GM19239 (cell line): ENCODE results near the gene ADCY4.
A peak's percentile ranks its signal among the peaks of the same experiment; 100 is the strongest.

Experiments
- DNase-seq: peaks from one replicate; pipeline ENCODE4 v3.0.0; 2011; ENCODE audit warnings: low spot score; ENCODE audit not compliant: insufficient read length
- FAIRE-seq: peaks from 2 replicates; lab custom pipeline; 2011; peaks lifted over from hg19 to GRCh38; lab: Jason Lieb, UNC

Gene ADCY4

DNA sequence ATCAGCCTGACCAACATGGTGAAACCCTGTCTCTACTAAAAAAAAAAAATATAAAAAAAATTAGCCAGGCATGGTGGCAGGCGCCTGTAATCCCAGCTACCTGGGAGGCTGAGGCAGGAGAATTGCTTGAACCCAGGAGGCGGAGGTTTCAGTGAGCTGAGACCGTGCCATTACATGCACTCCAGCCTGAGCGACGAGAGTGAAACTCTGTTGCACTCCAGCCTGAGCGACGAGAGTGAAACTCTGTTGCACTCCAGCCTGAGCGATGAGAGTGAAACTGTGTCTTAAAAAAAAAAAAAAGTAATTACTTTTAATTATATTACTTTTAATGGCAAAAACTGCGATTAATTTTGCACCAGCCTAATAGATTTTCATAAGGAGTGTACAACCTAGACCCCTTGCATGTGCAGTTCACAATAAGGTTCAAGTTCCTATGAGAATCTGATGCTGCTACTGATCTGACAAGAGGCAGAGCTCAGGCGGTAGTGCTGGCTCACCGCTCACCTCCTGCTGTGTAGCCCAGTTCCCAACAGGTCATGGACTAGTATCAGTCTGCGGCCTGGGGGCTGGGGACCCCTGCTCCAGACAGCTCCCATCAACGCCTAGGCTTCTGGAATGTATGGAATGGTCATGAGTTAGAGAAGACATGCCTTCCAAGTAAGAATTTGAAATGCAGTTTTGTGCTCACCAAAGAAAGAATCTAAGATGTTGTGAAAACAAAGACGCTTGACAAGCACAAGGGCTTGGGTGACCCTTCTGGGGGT, 13.5 kb downstream of the ADCY4 start:
- FAIRE-seq (no peak), DNase-seq (no peak)

DNA sequence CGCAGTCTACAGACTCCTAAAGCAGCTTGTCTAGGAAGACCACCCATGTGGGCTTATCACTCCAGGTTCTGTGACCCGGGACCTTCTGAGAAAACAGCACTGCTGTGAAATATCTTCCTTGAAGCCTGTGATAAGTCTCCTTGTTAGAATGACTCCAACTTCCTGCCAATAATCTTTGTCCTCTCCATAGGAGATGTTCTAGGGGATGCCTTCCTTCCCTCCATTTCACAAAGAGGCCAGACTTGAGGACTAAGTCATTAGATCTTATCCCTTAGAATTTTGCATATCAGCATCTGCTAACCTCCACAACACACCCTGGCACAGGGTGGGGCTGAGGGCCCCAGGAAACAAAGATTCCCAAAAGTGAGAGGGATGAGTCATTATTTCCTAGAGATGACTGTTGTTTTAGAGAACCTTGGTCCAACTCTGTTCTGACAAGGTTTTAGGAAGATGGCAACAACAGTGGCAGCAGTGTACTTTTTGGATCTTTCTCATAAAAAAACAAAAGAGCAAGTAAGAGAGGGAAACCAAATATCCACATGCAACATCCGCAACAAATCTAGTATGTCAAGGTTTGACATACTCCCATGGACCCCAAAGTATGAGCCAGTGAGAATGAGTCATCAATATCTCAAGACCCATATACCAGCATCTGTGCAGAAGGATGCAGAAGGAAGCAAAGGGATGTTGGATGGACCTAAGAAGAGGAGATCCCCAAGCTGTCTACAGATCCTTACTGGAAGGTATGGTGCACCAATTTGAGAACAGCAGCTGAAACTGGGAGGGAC, 17.5 kb downstream of the ADCY4 start:
- FAIRE-seq (no peak), DNase-seq (no peak)

DNA sequence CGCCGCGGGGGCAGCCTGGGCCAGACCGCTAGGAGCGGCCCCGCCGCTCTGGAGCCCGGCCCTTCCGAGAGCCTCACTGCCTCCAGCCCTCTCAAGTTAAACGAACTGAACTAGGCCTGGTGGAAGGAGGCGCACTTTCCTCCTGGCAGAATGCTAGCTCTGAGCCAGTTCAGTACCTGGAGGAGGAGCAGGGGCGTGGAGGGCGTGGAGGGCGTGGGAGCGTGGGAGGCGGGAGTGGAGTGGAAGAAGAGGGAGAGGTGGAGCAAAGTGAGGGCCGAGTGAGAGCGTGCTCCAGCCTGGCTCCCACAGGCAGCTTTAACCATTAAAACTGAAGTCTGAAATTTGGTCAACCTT, 18.3 kb downstream of the ADCY4 start:
- no peak for FAIRE-seq

DNA sequence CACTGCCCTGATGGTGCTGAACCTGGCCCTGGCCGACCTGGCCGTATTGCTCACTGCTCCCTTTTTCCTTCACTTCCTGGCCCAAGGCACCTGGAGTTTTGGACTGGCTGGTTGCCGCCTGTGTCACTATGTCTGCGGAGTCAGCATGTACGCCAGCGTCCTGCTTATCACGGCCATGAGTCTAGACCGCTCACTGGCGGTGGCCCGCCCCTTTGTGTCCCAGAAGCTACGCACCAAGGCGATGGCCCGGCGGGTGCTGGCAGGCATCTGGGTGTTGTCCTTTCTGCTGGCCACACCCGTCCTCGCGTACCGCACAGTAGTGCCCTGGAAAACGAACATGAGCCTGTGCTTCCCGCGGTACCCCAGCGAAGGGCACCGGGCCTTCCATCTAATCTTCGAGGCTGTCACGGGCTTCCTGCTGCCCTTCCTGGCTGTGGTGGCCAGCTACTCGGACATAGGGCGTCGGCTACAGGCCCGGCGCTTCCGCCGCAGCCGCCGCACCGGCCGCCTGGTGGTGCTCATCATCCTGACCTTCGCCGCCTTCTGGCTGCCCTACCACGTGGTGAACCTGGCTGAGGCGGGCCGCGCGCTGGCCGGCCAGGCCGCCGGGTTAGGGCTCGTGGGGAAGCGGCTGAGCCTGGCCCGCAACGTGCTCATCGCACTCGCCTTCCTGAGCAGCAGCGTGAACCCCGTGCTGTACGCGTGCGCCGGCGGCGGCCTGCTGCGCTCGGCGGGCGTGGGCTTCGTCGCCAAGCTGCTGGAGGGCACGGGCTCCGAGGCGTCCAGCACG, 18.9 kb downstream of the ADCY4 start:
- FAIRE-seq, result no peak
- DNase-seq, result no peak

More for the DNA sequence above, 18.3 kb downstream of the ADCY4 start:
- DNase-seq, result no peak

DNA sequence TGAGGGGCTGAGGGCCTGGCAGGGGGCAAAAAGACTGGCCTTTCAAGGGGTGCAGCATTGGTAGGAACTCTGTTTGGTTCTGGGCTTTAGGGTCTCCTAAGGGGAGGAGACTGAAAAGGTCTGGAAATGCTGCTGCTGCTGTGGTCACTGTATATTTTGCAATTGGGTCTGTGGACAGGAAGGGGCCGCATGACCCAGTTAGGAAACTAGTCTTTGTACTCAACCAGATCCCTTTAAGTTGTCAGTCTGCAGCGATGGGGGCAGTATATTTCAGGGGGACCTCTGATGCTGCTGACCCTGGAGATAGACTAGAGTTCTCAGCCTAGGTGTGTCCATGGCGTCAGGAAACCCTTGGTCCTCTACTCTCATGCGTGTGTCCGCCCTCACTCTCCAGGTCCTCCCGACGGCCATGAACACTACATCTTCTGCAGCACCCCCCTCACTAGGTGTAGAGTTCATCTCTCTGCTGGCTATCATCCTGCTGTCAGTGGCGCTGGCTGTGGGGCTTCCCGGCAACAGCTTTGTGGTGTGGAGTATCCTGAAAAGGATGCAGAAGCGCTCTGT, 19.5 kb downstream of the ADCY4 start:
- DNase-seq (no peak), FAIRE-seq (no peak)

DNA sequence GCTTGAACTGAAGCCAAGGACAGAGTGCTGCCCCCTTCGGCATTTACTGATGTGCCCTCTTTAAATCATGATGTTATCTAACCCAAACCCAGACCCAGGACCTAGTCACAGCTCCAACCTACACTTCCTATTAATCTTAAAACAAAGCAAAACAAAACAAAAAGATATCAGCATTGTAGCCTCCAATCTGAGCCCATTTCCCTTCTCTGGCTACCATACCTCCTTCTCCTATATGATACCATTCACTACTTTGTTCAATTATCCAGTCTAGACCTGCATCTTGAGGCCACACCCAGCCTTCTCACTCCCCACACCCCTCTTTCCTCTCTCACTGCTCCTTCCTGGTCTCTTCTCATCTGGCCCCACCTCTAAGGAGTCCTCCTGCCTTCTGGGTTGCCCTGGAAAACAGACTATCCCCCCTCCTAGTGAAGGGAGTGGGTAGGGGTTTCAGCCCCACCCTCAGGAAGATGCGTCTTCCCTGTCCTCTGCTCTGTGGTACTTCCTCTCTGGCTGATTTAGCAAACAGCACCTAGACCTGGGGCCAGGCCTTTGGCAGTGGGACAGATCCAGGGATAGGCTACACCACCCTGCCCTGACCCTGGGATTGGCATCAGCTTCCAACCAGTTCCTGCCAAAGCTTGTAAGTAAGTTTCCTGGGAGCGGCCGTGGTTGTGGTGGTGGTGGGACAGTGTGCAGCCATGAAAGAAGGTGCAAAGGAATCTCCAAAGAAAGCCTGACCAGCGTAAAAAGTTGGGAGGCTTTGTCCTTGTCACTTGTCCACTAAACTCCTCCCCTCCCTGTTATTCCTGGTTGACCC, 20.3 kb downstream of the ADCY4 start:
- DNase-seq, result no peak

DNA sequence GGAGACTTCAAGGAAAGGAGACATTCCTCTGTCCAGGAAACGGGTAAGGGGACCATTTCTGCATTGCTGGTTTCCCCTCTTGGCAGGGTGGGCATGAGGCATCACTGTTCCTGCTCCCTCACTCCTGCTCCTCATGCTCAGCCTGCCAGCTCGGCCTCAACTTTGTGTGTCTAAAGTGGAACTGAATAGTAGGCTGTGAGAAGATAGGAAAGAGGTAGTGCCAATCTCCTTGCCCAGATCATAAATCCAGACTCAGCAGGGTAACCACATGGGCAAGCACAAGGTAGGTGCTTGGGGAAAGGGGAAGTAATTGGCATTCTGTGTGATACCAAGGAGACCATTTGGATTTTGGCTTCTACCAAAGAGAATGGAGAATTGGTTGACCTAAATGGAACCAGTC, 21.0 kb downstream of the ADCY4 start:
- FAIRE-seq, result no peak
- no peak for DNase-seq

More for the DNA sequence above, 20.3 kb downstream of the ADCY4 start:
- FAIRE-seq, result no peak

DNA sequence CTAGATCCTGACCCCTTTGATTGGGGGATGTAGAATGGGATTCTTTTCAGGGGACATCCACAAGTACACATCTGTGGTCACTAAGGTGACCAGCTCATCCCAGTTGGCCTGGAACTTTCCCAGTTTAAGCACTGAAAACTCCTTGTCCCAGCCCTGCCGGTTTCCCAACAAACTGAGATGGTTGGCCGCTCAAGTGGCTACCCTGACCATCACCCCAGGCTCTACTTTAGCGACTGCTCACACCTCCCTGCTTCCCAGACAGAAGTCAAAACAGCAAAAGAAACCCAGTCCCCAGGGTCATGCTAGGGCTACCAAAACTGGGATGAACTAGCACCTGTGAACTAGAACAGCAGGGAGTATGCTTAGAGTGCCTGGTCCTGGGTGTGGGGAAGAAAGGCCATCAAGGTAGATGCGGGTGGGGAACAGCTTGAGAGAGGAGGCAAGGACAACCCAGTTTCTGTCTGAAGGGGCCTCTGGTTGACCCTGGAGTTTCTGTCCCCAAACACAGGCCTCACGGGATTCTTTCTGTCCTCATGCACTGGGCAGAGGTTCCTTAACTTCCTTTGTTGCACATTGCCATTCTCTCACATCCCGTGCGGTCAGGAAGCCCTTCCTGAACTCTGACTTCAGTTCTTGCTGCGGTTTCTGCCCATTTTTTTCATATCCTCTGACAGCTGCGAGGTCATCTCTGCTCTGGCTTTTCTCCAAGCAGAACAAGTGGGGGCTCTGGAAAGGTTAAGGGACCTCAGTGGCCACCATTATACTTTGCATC, 21.9 kb downstream of the ADCY4 start:
- DNase-seq, result no peak
- peak; percentile 52 for FAIRE-seq

DNA sequence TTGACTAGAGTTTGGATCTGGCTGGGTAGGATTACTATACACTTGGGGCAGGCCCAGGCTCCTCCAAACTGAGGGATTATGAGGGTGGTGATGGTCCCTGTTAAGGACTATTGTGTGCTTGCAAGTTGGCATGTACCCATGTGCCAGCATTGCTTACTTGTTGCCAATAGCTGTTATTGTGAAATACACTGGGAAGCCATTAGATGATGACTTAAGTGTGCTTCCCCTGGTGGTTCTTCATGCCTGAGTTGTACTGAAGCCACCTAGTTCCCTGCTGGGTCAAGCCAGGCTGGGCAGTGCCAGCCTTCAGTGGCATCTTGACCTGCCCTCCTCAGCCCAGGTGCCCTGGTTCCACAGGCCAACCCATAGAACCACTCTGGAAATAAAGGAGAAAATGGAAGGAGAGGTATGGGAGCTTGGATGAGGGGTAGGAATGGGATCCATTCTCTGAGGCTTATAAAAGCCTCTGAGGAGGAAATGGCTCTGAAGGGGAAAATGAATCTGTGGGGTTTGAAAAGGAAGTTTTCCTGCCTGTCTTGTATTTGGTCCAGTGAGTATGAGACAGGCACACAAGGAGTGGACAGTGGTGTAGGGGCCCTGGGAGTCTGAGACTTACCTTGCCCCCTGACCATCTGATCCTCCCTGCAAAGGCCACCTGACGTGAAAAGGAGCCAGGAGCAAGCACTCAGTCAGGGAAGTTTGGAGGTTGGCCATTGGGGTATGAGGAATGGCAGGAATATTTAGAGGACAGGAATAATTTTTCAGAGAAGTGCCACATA, 22.8 kb downstream of the ADCY4 start:
- FAIRE-seq, result peak; percentile 23
- no peak for DNase-seq

DNA sequence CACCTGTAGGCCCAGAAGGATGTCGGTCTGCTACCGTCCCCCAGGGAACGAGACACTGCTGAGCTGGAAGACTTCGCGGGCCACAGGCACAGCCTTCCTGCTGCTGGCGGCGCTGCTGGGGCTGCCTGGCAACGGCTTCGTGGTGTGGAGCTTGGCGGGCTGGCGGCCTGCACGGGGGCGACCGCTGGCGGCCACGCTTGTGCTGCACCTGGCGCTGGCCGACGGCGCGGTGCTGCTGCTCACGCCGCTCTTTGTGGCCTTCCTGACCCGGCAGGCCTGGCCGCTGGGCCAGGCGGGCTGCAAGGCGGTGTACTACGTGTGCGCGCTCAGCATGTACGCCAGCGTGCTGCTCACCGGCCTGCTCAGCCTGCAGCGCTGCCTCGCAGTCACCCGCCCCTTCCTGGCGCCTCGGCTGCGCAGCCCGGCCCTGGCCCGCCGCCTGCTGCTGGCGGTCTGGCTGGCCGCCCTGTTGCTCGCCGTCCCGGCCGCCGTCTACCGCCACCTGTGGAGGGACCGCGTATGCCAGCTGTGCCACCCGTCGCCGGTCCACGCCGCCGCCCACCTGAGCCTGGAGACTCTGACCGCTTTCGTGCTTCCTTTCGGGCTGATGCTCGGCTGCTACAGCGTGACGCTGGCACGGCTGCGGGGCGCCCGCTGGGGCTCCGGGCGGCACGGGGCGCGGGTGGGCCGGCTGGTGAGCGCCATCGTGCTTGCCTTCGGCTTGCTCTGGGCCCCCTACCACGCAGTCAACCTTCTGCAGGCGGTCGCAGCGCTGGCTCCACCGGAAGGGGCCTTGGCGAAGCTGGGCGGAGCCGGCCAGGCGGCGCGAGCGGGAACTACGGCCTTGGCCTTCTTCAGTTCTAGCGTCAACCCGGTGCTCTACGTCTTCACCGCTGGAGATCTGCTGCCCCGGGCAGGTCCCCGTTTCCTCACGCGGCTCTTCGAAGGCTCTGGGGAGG, 23.9 kb downstream of the ADCY4 start, which contains the start of gene LTB4R:
TSS of gene LTB4R (plus strand) at position 857 of the 959 bp plus-strand sequence. CDS start 4,150 bp downstream, outside the sequence.
- DNase-seq (peak; percentile 76), FAIRE-seq (peak; percentile 81)

DNA sequence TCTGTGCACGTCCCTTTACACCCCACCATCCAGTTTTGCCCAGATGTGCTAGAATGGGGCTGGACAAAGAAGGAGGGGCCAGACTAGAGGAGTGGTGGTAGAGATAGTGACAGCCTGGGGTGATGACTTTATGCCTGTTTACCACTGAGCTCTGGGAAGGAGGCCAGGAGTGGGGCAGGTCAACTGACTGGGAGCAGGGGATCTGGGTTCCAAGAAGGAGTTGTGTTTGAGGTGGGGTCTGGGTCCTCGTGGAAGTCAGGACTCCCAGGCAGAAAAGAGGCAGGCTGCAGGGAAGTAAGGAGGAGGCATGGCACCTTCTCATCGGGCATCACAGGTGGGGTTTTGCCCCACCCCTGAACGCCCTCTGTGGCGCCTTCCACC, 24.6 kb downstream of the ADCY4 start:
- FAIRE-seq (peak; percentile 11), DNase-seq (no peak)

DNA sequence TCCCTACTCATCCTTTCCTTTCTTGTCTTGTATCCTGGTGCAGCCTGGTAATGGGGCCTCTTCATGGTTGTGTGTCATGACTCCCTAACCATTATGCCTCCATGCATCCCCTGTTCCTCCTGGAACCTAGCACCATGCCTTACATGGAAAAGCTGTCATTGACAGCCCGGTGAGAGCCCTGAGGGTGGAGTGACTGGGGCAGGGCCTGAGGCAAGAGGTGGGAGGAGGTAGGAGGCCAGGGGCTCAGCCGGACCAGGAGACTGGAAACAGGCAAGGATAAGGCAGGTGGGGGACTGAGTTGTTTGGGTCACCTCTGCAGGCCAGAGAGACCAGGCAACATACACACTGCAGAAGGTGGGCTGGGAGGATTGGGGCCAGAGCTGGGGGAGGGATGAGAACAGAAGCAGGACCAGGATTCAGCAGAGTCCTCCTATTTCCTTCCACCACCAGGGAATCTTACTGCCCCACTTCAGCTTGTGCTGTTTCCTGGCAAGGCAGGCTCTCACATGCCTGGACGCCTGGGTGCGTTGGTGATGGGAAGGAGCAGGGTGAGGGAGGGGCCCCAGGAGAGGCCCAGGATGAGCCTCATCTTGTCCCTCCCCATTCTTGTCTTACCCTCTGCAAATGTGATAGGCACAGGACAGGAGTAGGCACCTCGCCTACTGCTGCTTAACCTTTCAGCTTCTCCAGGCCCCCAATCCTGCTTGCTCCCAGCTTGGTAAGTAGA, 25.2 kb downstream of the ADCY4 start, which contains the start of gene LTB4R2:
TSS of gene LTB4R2 (plus strand) at position 603 of the 727 bp plus-strand sequence. CDS start 525 bp downstream, outside the sequence.
- no peak for DNase-seq
- no peak for FAIRE-seq

DNA sequence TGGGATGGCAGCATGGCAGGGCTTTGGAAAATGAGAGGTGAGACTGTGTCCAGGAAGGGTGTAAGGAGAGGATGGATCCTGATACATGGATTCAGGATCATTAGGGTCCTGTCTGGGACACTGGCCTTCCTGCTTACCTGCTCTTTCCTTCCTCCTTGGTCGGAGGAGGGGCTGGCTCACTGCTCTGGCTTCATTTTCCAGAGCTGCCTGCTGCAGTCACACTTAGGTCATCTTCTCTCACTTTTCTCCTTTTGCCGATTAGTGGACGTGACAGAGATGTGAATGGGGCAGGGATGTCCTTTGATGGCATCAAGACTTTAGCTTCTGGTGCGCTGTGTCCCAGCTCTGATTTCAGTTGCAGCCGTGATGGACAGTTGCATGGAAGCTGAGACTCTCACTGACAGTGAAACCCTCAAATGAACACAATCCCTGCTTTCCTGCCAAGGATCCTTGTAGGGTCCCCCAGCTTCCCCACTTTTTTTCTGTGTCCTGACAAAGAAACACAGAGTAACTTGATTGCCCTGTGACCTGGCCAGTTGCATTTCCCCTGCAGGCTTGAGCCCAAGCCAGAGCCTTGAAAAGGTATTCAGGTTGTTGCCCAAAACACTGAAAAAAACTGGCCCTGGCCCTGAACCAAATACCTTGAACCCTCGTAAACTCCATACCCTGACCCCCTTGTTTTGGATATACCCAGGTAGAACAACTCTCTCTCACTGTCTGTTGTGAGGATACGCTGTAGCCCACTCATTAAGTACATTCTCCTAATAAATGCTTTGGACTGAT, 26.3 kb downstream of the ADCY4 start:
- DNase-seq (no peak), FAIRE-seq (no peak)

DNA sequence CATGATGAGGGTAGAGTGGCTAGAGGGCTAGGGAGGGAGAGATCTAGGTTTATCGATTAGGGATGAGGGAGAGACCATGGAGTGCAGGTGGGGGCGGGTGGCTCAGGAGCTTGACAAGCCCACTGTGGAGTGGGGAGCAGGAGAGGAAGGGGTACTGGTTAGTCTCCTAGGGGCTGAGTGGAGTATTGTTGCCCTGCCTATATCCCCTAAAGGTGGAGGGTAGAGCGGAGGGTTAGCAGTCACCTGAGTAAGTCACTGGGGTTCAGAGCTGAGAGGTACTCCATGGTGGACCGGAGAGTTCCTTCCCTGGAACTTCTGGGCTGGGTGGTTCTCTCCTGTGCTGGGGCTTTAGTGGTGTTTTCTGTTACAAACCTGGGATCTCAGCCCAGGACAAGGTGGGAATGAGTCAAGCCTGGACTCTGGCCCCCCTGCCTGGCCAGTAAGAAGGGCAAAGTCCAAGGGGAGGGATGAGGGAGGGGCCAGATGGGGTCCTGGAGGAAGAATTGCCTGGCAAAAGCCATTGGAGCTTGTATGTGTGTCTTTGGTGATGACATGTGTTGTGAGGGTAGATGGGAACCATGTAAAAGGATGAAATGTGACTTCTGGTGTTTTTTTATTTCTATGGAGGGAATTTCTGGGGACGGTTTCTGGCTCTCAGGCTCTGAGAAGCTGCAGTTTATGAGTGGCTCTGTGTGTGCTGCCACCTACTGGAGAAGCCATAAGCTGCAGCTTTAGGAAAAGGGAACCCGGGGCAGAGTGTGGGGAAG, 27.1 kb downstream of the ADCY4 start, which contains the start of gene CIDEB:
TSS of gene CIDEB (minus strand) at position 403 of the 767 bp plus-strand sequence. CDS start at position 284, 119 bp downstream.
- DNase-seq (no peak), FAIRE-seq (peak; percentile 86)

DNA sequence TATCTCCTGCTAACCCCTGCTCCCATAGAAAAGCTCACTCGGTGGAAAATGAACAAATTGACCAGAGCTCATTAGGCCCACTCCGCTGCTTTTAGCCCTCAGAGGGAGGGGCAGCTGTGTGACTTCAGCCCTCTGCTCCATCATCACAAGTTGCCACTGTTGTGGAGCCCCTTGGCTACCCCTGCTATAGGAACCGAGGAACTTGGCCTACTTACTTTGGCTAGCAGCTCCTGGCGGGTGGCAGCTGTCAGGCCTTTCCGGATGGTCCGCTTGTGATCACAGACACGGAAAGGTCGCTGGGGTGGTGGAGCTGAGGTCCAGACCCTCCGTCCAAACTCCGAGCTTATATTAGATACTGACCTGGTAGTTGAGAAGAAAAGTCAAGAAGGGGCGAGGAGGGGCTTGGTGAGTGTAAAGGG, 27.7 kb downstream of the ADCY4 start:
- FAIRE-seq, result no peak
- no peak for DNase-seq
